ENCODE data around the gene DPY19L3.
"Not testable (repeated sequence)": the region's sequence is repeated elsewhere in the genome, so short reads cannot be mapped to it uniquely, and the experiment has no call there.

DPY19L3 gene, protein sequence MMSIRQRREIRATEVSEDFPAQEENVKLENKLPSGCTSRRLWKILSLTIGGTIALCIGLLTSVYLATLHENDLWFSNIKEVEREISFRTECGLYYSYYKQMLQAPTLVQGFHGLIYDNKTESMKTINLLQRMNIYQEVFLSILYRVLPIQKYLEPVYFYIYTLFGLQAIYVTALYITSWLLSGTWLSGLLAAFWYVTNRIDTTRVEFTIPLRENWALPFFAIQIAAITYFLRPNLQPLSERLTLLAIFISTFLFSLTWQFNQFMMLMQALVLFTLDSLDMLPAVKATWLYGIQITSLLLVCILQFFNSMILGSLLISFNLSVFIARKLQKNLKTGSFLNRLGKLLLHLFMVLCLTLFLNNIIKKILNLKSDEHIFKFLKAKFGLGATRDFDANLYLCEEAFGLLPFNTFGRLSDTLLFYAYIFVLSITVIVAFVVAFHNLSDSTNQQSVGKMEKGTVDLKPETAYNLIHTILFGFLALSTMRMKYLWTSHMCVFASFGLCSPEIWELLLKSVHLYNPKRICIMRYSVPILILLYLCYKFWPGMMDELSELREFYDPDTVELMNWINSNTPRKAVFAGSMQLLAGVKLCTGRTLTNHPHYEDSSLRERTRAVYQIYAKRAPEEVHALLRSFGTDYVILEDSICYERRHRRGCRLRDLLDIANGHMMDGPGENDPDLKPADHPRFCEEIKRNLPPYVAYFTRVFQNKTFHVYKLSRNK

DNA sequence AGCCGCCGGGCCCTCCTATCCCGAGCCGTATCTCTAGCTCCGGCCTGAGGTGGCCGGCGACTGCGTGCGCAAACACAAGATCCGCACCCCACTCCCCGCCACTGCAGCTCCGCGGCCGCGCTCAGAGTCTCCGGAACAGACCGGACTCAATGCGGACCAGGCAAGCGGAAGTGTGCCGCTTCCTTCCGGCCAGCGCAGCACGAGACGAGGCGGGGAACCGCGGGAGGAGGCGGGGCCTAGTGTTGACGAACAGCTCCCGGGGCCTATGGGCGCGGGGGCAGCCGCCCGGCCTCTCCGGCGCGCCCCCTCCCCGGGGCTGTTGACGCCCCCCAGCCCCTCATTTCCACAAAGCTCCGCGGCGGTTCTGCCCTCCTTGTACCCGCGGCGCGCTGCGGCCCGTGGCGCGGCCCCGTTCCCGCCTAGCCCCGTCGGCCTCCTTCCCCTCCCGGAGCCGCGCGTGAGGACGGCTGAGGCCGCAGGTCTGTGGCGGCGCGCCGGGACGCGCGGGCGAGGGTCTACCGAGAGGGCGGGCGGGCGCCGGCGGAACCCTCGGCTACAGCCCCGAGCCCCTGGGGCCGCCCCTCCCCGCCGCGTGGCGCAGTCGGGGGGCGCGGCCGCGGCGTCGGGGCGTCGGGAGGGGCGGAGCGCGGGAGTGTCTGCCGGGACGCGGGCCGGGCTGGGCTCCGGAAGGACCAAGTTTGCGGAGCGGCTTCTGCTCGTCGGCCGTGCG is at the start of gene DPY19L3:
DPY19L3 (plus strand) TSS at position 340 of the 730 bp plus-strand sequence. CDS start 2,484 bp downstream, outside the sequence.
- peak; percentile 97 for DNase-seq

GRCh38 chr19:32357720-32358119 is 47.9 kb upstream of the DPY19L3 start:
- no peak for DNase-seq

GRCh38 chr19:32358321-32358720 is 47.2 kb upstream of the DPY19L3 start:
- no peak for DNase-seq

DNA sequence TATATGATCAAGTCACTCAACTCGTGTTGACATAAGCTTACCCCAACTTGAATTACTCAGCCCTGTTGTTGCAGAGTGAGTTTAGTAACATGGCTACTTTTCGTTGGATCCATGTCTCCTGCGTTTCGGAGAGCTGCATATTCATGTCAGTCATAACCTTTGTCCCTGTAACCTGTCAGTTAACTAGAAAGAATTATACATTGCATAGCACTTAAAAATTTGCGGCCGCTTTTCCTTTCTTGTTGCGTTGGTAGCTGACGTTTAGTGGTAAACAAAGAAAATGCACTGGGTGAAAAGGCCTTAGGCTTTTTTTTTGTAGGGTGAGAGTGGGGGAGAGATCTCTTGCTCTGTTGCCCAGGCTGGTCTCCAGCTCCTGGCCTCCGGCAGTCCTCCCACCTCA is 46.0 kb upstream of the DPY19L3 start:
- DNase-seq, result no peak

- no peak for DNase-seq
Measured at GRCh38 chr19:32361574-32362317, 43.8 kb upstream of the DPY19L3 start.

DNA sequence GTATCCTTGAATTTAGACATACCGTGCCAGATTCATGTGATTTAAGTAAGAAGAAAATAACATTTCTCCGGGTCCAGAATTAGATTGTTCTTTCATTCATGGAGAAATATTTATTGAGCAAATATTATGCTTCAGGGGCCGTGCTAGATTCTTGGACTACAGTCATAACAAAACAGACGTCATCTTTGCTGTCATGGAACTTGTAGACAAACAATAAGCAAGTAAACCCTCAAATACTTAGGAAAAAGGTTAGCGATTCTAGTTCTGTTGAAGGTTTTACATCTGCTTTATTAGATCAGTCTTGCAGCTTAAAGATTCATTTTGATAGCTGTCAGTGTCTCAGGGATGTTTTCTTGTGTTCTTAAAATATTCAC is 43.3 kb upstream of the DPY19L3 start:
- DNase-seq, result no peak

DNA sequence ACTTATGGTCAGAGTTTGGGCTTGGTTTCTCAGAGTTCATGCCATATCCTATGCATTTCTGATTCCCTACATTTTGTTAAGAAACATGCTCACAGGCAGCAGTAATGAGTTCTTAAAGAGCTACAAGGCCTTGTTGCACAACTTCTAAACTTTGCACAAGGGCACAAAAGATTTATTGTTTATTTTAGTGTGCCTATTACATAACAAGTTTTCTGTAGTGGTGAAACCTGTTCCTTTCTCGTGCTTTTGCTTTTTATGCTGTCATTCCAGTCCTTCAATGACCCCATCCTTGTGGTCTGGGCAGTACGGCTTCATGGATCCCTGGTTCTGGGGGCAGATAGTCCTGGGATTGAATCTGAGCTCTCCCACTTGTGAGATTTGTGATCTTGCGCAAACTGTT is 42.4 kb upstream of the DPY19L3 start:
- no peak for DNase-seq

- DNase-seq, result no peak
Measured at GRCh38 chr19:32363632-32364031, 41.9 kb upstream of the DPY19L3 start.

- DNase-seq, result no peak
Measured at GRCh38 chr19:32364040-32364439, 41.5 kb upstream of the DPY19L3 start.

GRCh38 chr19:32367063-32367462 is 38.5 kb upstream of the DPY19L3 start:
- DNase-seq, result no peak

GRCh38 chr19:32367948-32368536 is 37.5 kb upstream of the DPY19L3 start:
- no peak for DNase-seq

- peak; percentile 16 for DNase-seq
Measured at GRCh38 chr19:32368787-32369186, 36.8 kb upstream of the DPY19L3 start.

- no peak for DNase-seq
Measured at GRCh38 chr19:32372726-32373517, 32.6 kb upstream of the DPY19L3 start.

DNA sequence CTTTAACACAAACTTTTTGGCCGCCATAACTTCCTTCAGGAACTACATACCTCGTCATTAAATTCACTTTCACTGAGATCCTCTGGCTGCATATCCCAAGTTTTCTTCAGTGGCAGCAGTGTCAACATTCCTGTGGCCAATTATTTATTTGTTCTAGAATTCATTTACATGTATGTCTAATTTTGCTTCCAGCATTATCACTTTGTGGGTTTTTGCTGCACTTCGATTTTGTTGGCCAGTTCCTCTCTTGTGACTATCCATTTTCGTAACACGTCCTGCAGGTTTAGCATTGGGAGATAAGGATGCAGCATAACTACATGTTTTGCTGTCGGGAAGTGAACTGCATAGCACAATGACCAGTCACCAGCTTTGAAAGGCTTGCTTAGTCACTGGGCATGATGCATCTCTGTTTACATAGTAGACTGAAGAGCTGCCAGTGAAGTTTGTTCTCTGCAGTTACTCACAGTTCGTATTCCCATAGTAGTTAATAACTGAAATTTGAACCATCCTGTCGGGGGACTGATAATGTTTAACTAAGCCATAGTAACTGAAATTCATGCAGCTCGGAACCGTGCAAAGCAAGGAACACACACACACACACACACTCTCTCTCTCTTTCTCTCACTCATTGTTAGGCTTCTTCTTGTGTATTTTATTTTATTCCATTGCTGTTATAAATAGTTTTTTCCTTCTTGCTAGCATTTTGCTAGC is 31.8 kb upstream of the DPY19L3 start:
- peak; percentile 89 for DNase-seq

GRCh38 chr19:32374362-32374761 is 31.2 kb upstream of the DPY19L3 start:
- DNase-seq, result not testable (repeated sequence)

GRCh38 chr19:32377088-32377487 is 28.5 kb upstream of the DPY19L3 start:
- DNase-seq, result peak; percentile 3

DNA sequence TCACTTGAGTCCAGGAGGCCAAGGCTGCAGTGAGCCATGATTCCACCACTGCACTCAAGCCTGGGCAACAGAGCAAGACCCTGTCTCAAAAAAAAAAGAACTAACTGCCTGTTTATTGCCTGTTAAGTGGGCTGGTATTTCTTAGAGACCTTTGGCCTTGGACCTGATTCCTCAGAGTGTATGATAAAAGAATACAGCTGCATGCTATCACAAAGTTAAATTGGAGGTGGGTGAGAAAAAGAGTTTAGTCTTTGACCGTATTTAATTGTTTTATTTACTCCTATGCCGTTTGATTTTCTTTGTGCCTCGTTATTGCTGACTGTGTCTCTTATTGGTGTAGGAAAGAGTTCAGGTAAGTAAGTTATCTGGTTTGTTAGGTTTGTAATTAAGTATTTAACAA is 25.3 kb upstream of the DPY19L3 start:
- DNase-seq, result no peak

GRCh38 chr19:32387701-32388392 is 17.7 kb upstream of the DPY19L3 start:
- no peak for DNase-seq

GRCh38 chr19:32388393-32388855 is 17.1 kb upstream of the DPY19L3 start:
- DNase-seq, result no peak

DNA sequence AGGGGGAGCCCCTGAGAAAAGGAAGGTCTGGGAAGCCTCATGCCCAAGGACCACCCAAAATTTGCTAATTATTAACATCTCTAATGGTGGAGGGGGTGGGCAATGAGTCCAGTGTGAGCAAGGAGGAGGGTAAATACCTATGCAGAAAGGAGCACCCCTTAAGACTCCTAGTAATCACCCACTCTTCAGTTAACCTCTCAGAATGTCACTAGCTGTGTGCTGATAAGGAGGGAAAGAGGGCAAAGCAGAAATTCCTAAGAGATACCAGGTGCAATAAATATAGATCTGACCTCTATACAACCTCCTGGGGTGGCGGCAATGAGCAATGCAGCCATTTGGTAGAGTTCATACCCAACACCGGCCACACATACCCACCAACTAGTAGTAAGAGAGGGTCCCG is 12.7 kb upstream of the DPY19L3 start:
- no peak for DNase-seq

Data from OCI-M1 (cell line).